Smooth muscle cell (in vitro differentiated cells): ENCODE measurements around the gene KLHDC4. TPM values are rescaled to one million over a fixed set of nuclear protein-coding genes. Genes with fewer than 3 reads are reported as not detected.
"Not testable (repeated sequence)": the region's sequence is repeated elsewhere in the genome, so short reads cannot be mapped to it uniquely, and the experiment has no call there.

Experiments used
- DNase-seq: peaks from one replicate; lab custom pipeline; 2025; ENCODE audit not compliant: unreplicated experiment; lab: John Stamatoyannopoulos, UW
- H2AFZ ChIP-seq: fragments of 200-600 bp; sonication (generic); 2 replicates; pipeline ENCODE4 v1.6.0; 2016; ENCODE audit warnings: antibody characterized with exemption, low read depth, mild to moderate bottlenecking
- H3F3A ChIP-seq: fragments of 200-600 bp; sonication (generic); 2 replicates; pipeline ENCODE4 v1.6.0; 2017; ENCODE audit warnings: antibody characterized with exemption, low read depth
- H3K27ac ChIP-seq: fragments of 200-600 bp; sonication (generic); 2 replicates; pipeline ENCODE4 v1.5.1; 2016; ENCODE audit warnings: low read depth, mild to moderate bottlenecking
- H3K27me3 ChIP-seq: fragments of 200-600 bp; sonication (generic); 2 replicates; pipeline ENCODE4 v1.6.1; 2016; ENCODE audit warnings: low read depth, mild to moderate bottlenecking
- H3K36me3 ChIP-seq: fragments of 200-600 bp; sonication (generic); 2 replicates; pipeline ENCODE4 v1.5.1; 2016; ENCODE audit warnings: low read depth
- H3K4me1 ChIP-seq: fragments of 200-600 bp; sonication (generic); 2 replicates; pipeline ENCODE4 v1.5.1; 2016; ENCODE audit warnings: low read depth
- H3K4me2 ChIP-seq: fragments of 200-600 bp; sonication (generic); 2 replicates; pipeline ENCODE4 v1.6.0; 2016; ENCODE audit warnings: mild to moderate bottlenecking
- H3K4me3 ChIP-seq: fragments of 200-600 bp; sonication (generic); 2 replicates; pipeline ENCODE4 v1.5.1; 2016; ENCODE audit warnings: mild to moderate bottlenecking
- H3K79me2 ChIP-seq: fragments of 200-600 bp; sonication (generic); 2 replicates; pipeline ENCODE4 v1.6.0; 2016; ENCODE audit warnings: low read depth, mild to moderate bottlenecking
- H3K9ac ChIP-seq: fragments of 200-600 bp; sonication (generic); 2 replicates; pipeline ENCODE4 v1.6.0; 2016; ENCODE audit warnings: low read depth
- H3K9me3 ChIP-seq: fragments of 200-600 bp; sonication (generic); replicated peaks from 2 replicates; pipeline ENCODE4 v1.5.1; 2016; ENCODE audit warnings: low read depth
- H4K20me1 ChIP-seq: fragments of 200-600 bp; sonication (generic); 2 replicates; pipeline ENCODE4 v1.6.0; 2016; ENCODE audit warnings: low read depth
- CTCF ChIP-seq: fragments of 200-600 bp; sonication (generic); IDR thresholded peaks from 2 replicates; pipeline ENCODE4 v1.5.1; 2017; ENCODE audit warnings: borderline replicate concordance, mild to moderate bottlenecking, antibody characterized with exemption; ENCODE audit not compliant: insufficient read depth, poor library complexity, severe bottlenecking
- WGBS: methylation state at CpG from one replicate; pipeline ENCODE4 v1.1.7; 2016; ENCODE audit warnings: low lambda C conversion rate; 5-methylcytosine and 5-hydroxymethylcytosine counted together
- polyA plus RNA-seq: library from polyadenylated mRNA; unstranded; fragments of >200 nt; fragmentation: Nextera tagmentation; extraction: Ambion mirVana; gene quantifications from 2 replicates; pipeline ENCODE4 v1.2.1, GENCODE V29; 2016
- total RNA-seq: library from RNA; depleted of rRNA; stranded (reverse); fragments of >200 nt; gene quantifications from 2 replicates; pipeline ENCODE4 v1.2.3, GENCODE V29; 2014

The KLHDC4 gene
- total and polyA plus RNA-seq, 2 experiments from 2014 or later = 6.0 to 6.7 TPM

- Histone ChIP-seq H3K4me2 (no peak overlapping the region), H4K20me1 (peaks cover 23% of the 10 kb centered on the region), H3K9ac (no peak overlapping the region), H3K9me3 (no peaks in the 10 kb centered on the region), H3K4me3 (no peak overlapping the region), H2AFZ (no peak overlapping the region), H3K36me3 (peaks cover 3% of the 10 kb centered on the region), H3K27ac (no peak overlapping the region), H3K27me3 (no peaks in the 10 kb centered on the region), H3K79me2 (no peaks in the 10 kb centered on the region), H3K4me1 (no peaks in the 10 kb centered on the region), H3F3A (no peaks in the 10 kb centered on the region)
- no peak for DNase-seq
- TF ChIP-seq CTCF = no peak
- 97% methylated on average over 17 of the region's 17 CpGs for WGBS
Measured at GRCh38 chr16:87729266-87729954, 36.4 kb downstream of the KLHDC4 start.

GRCh38 chr16:87728026-87728425 is 37.8 kb downstream of the KLHDC4 start:
- H3F3A ChIP-seq = no peaks in the 10 kb centered on the region
- 62% methylated on average over 12 of the region's 12 CpGs for WGBS
- no peaks in the 10 kb centered on the region for H3K9me3 ChIP-seq
- H3K4me3 ChIP-seq = no peak overlapping the region
- H3K4me2 ChIP-seq = no peak overlapping the region
- H4K20me1 ChIP-seq = peaks cover 30% of the 10 kb centered on the region
- no peaks in the 10 kb centered on the region for H3K4me1 ChIP-seq
- H2AFZ ChIP-seq = no peak overlapping the region
- H3K36me3 ChIP-seq = peaks cover 3% of the 10 kb centered on the region
- TF ChIP-seq CTCF = no peak
- no peak overlapping the region for H3K9ac ChIP-seq
- H3K27me3 ChIP-seq = no peaks in the 10 kb centered on the region
- H3K27ac ChIP-seq = no peak overlapping the region
- no peaks in the 10 kb centered on the region for H3K79me2 ChIP-seq
- no peak for DNase-seq

- Histone ChIP-seq H3K27ac (no peak overlapping the region), H2AFZ (no peak overlapping the region), H3F3A (no peaks in the 10 kb centered on the region), H3K9me3 (no peaks in the 10 kb centered on the region), H3K79me2 (no peaks in the 10 kb centered on the region), H3K9ac (no peak overlapping the region), H3K27me3 (no peaks in the 10 kb centered on the region), H3K4me1 (no peaks in the 10 kb centered on the region), H3K4me3 (no peak overlapping the region), H3K36me3 (peaks cover 3% of the 10 kb centered on the region), H4K20me1 (peaks cover 35% of the 10 kb centered on the region), H3K4me2 (no peak overlapping the region)
- no peak for TF ChIP-seq CTCF
- WGBS = 97% methylated on average over 16 of the region's 16 CpGs
- no peak for DNase-seq
Measured at GRCh38 chr16:87727346-87727745, 38.4 kb downstream of the KLHDC4 start.

- H3K27ac ChIP-seq, DNase-seq, H3K27me3 ChIP-seq, H3K79me2 ChIP-seq, H3K4me1 ChIP-seq, H3K36me3 ChIP-seq, H3K4me3 ChIP-seq, H3K9ac ChIP-seq, H3K4me2 ChIP-seq, H3K9me3 ChIP-seq, H3F3A ChIP-seq, H2AFZ ChIP-seq: not testable (repeated sequence)
- 98% methylated on average over 16 of the region's 40 CpGs for WGBS
- peaks cover 42% of the 10 kb centered on the region for H4K20me1 ChIP-seq
Measured at GRCh38 chr16:87726577-87726976, 39.2 kb downstream of the KLHDC4 start.
